Measurements from ENCODE around the gene ADRA2C.

The ADRA2C gene

GRCh38 chr4:3780347-3781171 lies 14.4 kb downstream of the ADRA2C start:
- Mint-ChIP-seq H3K27ac (no peak overlapping the region), H3K4me1 (ENCODE audit: low read depth in 2 of 2) (no peaks in the 10 kb centered on the region), H3K36me3 (ENCODE audit: insufficient read depth) (no peaks in the 10 kb centered on the region), H3K27me3 (peaks cover 7 to 45% of the 10 kb centered on the region in 2 donors), H3K4me3 (no peak overlapping the region), H3K9me3 (no peaks in the 10 kb centered on the region)
- no peak for ATAC-seq (replicated peaks)
- no peak for DNase-seq

GRCh38 chr4:3781193-3781886 lies 15.2 kb downstream of the ADRA2C start:
- no peaks in the 10 kb centered on the region for H3K4me1 Mint-ChIP-seq (ENCODE audit: low read depth in 2 of 2)
- DNase-seq: no peak
- H3K27me3 Mint-ChIP-seq: peaks cover 7 to 53% of the 10 kb centered on the region in 2 donors
- H3K27ac Mint-ChIP-seq: no peak overlapping the region
- H3K36me3 Mint-ChIP-seq (ENCODE audit: insufficient read depth): no peaks in the 10 kb centered on the region
- ATAC-seq (replicated peaks): no peak
- no peaks in the 10 kb centered on the region for H3K9me3 Mint-ChIP-seq
- H3K4me3 Mint-ChIP-seq: no peak overlapping the region

GRCh38 chr4:3781997-3782930 lies 16.1 kb downstream of the ADRA2C start:
- no peak overlapping the region for H3K4me3 Mint-ChIP-seq

GRCh38 chr4:3783693-3784306 lies 17.6 kb downstream of the ADRA2C start:
- no peak overlapping the region for H3K27ac Mint-ChIP-seq
- H3K4me3 Mint-ChIP-seq: no peak overlapping the region
- no peaks in the 10 kb centered on the region for H3K9me3 Mint-ChIP-seq
- no peaks in the 10 kb centered on the region for H3K4me1 Mint-ChIP-seq (ENCODE audit: low read depth in 2 of 2)
- H3K36me3 Mint-ChIP-seq (ENCODE audit: insufficient read depth): peaks cover 2% of the 10 kb centered on the region
- ATAC-seq (replicated peaks) (no peak), DNase-seq (no peak)
- peaks cover 0 to 53% of the 10 kb centered on the region in 2 donors for H3K27me3 Mint-ChIP-seq

More at GRCh38 chr4:3781997-3782930, 16.1 kb downstream of the ADRA2C start:
- peaks cover 7 to 53% of the 10 kb centered on the region in 2 donors for H3K27me3 Mint-ChIP-seq
- no peaks in the 10 kb centered on the region for H3K9me3 Mint-ChIP-seq
- H3K4me1 Mint-ChIP-seq (ENCODE audit: low read depth in 2 of 2): no peaks in the 10 kb centered on the region
- DNase-seq (no peak), ATAC-seq (replicated peaks) (no peak)
- H3K27ac Mint-ChIP-seq: no peak overlapping the region
- no peaks in the 10 kb centered on the region for H3K36me3 Mint-ChIP-seq (ENCODE audit: insufficient read depth)

GRCh38 chr4:3784454-3785291 lies 18.5 kb downstream of the ADRA2C start:
- H3K4me1 Mint-ChIP-seq (ENCODE audit: low read depth in 2 of 2): no peaks in the 10 kb centered on the region
- no peak for DNase-seq

GRCh38 chr4:3785292-3785565 lies 19.0 kb downstream of the ADRA2C start:
- ATAC-seq (replicated peaks) (no peak), DNase-seq (no peak)
- H3K36me3 Mint-ChIP-seq (ENCODE audit: insufficient read depth): peaks cover 2% of the 10 kb centered on the region
- H3K27me3 Mint-ChIP-seq: peaks cover 6 to 65% of the 10 kb centered on the region in 2 donors
- no peak overlapping the region for H3K27ac Mint-ChIP-seq
- no peak overlapping the region for H3K4me3 Mint-ChIP-seq
- no peaks in the 10 kb centered on the region for H3K4me1 Mint-ChIP-seq (ENCODE audit: low read depth in 2 of 2)
- no peaks in the 10 kb centered on the region for H3K9me3 Mint-ChIP-seq

More at GRCh38 chr4:3784454-3785291, 18.5 kb downstream of the ADRA2C start:
- Mint-ChIP-seq H3K27me3 (peaks cover 2 to 59% of the 10 kb centered on the region in 2 donors), H3K9me3 (no peaks in the 10 kb centered on the region), H3K4me3 (no peak overlapping the region), H3K36me3 (ENCODE audit: insufficient read depth) (peaks cover 2% of the 10 kb centered on the region), H3K27ac (no peak overlapping the region)
- no peak for ATAC-seq (replicated peaks)

GRCh38 chr4:3786196-3786869 lies 20.1 kb downstream of the ADRA2C start:
- Mint-ChIP-seq H3K4me3 (no peak overlapping the region), H3K9me3 (no peaks in the 10 kb centered on the region), H3K4me1 (ENCODE audit: low read depth in 2 of 2) (no peaks in the 10 kb centered on the region), H3K36me3 (ENCODE audit: insufficient read depth) (peaks cover 2% of the 10 kb centered on the region), H3K27me3 (peaks cover 16 to 76% of the 10 kb centered on the region in 2 donors), H3K27ac (no peak overlapping the region)
- DNase-seq (no peak), ATAC-seq (replicated peaks) (no peak)

GRCh38 chr4:3787489-3788365 lies 21.5 kb downstream of the ADRA2C start:
- H3K27ac Mint-ChIP-seq: peak overlapping the region in 1 of 2 donors; percentile 68

GRCh38 chr4:3788366-3788660 lies 22.1 kb downstream of the ADRA2C start:
- Mint-ChIP-seq H3K27me3 (peaks cover 28 to 90% of the 10 kb centered on the region in 2 donors), H3K36me3 (ENCODE audit: insufficient read depth) (peaks cover 2% of the 10 kb centered on the region), H3K4me1 (ENCODE audit: low read depth in 2 of 2) (no peaks in the 10 kb centered on the region), H3K4me3 (no peak overlapping the region), H3K27ac (no peak overlapping the region), H3K9me3 (peaks cover 0 to 2% of the 10 kb centered on the region in 2 donors)
- no peak for ATAC-seq (replicated peaks)
- no peak for DNase-seq

More at GRCh38 chr4:3787489-3788365, 21.5 kb downstream of the ADRA2C start:
- no peak for ATAC-seq (replicated peaks)
- H3K27me3 Mint-ChIP-seq: peaks cover 23 to 90% of the 10 kb centered on the region in 2 donors
- H3K9me3 Mint-ChIP-seq: peaks cover 0 to 2% of the 10 kb centered on the region in 2 donors
- DNase-seq: no peak
- peaks cover 2% of the 10 kb centered on the region for H3K36me3 Mint-ChIP-seq (ENCODE audit: insufficient read depth)
- no peaks in the 10 kb centered on the region for H3K4me1 Mint-ChIP-seq (ENCODE audit: low read depth in 2 of 2)
- no peak overlapping the region for H3K4me3 Mint-ChIP-seq

- peaks cover 0 to 2% of the 10 kb centered on the region in 2 donors for H3K9me3 Mint-ChIP-seq
- peaks cover 29 to 85% of the 10 kb centered on the region in 2 donors for H3K27me3 Mint-ChIP-seq
- H3K4me3 Mint-ChIP-seq: no peak overlapping the region
- no peak for DNase-seq
- H3K4me1 Mint-ChIP-seq (ENCODE audit: low read depth in 2 of 2): no peaks in the 10 kb centered on the region
- ATAC-seq (replicated peaks): no peak
- H3K36me3 Mint-ChIP-seq (ENCODE audit: insufficient read depth): peaks cover 2% of the 10 kb centered on the region
- no peak overlapping the region for H3K27ac Mint-ChIP-seq
Observed at GRCh38 chr4:3789587-3789986, 23.4 kb downstream of the ADRA2C start.

- Mint-ChIP-seq H3K4me1 (ENCODE audit: low read depth in 2 of 2) (no peaks in the 10 kb centered on the region), H3K4me3 (no peak overlapping the region), H3K9me3 (peaks cover 0 to 5% of the 10 kb centered on the region in 2 donors), H3K36me3 (ENCODE audit: insufficient read depth) (peaks cover 2% of the 10 kb centered on the region), H3K27ac (no peak overlapping the region), H3K27me3 (peaks cover 29 to 82% of the 10 kb centered on the region in 2 donors)
- ATAC-seq (replicated peaks) (no peak), DNase-seq (no peak)
Observed at GRCh38 chr4:3790006-3790561, 23.9 kb downstream of the ADRA2C start.
